Activated CD8-positive, alpha-beta T cell treated with anti-CD3 and anti-CD28 coated beads for 36 hours (primary cell): Measurements from ENCODE around the gene ECE1. TPM values are rescaled to one million over a fixed set of nuclear protein-coding genes. Genes with fewer than 3 reads are reported as not detected.

Experiments used
- ATAC-seq: fragments of 200-7000 bp; cut with Tn5 transposase; one replicate; pipeline ENCODE4 v1.10.0; 2021; ENCODE audit warnings: mild to moderate bottlenecking, moderate library complexity
- CTCF ChIA-PET: fragments of 350-600 bp; sonication (Branson Sonifier 250); formaldehyde crosslinking; loops from one replicate; lab custom pipeline; 2021; ENCODE audit warnings: antibody characterized with exemption; lab: Charles Lee
- POLR2A ChIA-PET: fragments of 350-600 bp; sonication (Branson Sonifier 250); formaldehyde crosslinking; loops from one replicate; lab custom pipeline; 2021; ENCODE audit warnings: antibody characterized with exemption; lab: Charles Lee
- DNase-seq: peaks from one replicate; pipeline ENCODE4 v3.0.0-alpha.2; 2020
- H3K27ac Mint-ChIP-seq: one replicate; pipeline ENCODE4 v1.8.0; 2021; ENCODE audit warnings: mild to moderate bottlenecking, mixed read lengths
- H3K27me3 Mint-ChIP-seq: one replicate; pipeline ENCODE4 v1.8.0; 2021; ENCODE audit warnings: mixed read lengths
- H3K36me3 Mint-ChIP-seq: one replicate; pipeline ENCODE4 v1.8.0; 2021; ENCODE audit warnings: low read depth, mixed read lengths
- H3K4me1 Mint-ChIP-seq: one replicate; pipeline ENCODE4 v1.8.0; 2021; ENCODE audit warnings: low read depth, mixed read lengths
- H3K4me3 Mint-ChIP-seq: one replicate; pipeline ENCODE4 v1.8.0; 2021; ENCODE audit warnings: mild to moderate bottlenecking, moderate library complexity, mixed read lengths
- H3K9me3 Mint-ChIP-seq: one replicate; pipeline ENCODE4 v1.8.0; 2021; ENCODE audit warnings: mixed read lengths
- intact Hi-C: fragments of 100-400 bp; cut with micrococcal nuclease; formaldehyde crosslinking; loops from one replicate; pipeline ENCODE4 v1.10.0; 2022
- total RNA-seq, 2 experiments: library from RNA; stranded (reverse); gene quantifications; one replicate each; pipeline ENCODE4 v1.2.3, GENCODE V29; 2021
- TF ChIP-seq, protein P1 (sequence below): fragments of 200-600 bp; IDR thresholded peaks from one replicate; pipeline ENCODE4 v1.8.0; 2022; ENCODE audit warnings: antibody characterized with exemption, mild to moderate bottlenecking

The ECE1 gene
- total RNA-seq, 2 experiments from 2014 or later, result 118 to 127 TPM

DNA sequence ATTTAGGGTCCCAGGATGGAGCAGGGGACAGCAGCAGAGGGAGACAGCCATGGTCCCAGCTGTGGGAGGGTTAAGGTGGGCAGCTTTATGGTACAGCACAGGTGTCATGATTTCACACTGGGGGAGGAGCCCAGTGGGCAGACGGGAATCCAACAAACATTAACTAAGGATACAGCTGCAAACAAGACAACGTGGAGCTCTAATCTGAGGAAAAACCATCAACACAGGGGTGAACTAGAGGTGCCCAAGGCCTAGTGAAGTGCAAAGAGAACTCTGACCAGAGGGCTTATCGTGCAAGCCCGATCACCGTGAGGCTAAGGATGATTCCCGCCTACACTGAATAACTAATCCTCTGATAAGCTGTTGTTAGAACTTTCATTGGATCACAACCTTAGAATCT, 18.7 kb downstream of the ECE1 start:
- no peaks in the 10 kb centered on the region for H3K9me3 Mint-ChIP-seq
- TF ChIP-seq, protein P1, sequence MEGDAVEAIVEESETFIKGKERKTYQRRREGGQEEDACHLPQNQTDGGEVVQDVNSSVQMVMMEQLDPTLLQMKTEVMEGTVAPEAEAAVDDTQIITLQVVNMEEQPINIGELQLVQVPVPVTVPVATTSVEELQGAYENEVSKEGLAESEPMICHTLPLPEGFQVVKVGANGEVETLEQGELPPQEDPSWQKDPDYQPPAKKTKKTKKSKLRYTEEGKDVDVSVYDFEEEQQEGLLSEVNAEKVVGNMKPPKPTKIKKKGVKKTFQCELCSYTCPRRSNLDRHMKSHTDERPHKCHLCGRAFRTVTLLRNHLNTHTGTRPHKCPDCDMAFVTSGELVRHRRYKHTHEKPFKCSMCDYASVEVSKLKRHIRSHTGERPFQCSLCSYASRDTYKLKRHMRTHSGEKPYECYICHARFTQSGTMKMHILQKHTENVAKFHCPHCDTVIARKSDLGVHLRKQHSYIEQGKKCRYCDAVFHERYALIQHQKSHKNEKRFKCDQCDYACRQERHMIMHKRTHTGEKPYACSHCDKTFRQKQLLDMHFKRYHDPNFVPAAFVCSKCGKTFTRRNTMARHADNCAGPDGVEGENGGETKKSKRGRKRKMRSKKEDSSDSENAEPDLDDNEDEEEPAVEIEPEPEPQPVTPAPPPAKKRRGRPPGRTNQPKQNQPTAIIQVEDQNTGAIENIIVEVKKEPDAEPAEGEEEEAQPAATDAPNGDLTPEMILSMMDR, result no peak
- H3K4me3 Mint-ChIP-seq, result no peak overlapping the region
- H3K4me1 Mint-ChIP-seq, result peaks cover 37% of the 10 kb centered on the region
- H3K27me3 Mint-ChIP-seq, result no peaks in the 10 kb centered on the region
- DNase-seq (no peak), ATAC-seq (no peak)
- intact Hi-C loops, result no loop called here
- H3K27ac Mint-ChIP-seq, result peak overlapping the region; percentile 74
- POLR2A ChIA-PET, result interaction anchor here (0.9 to 2.8 kb wide), 5 partner anchors 9 to 53 kb away, joined by 3 to 11 read pairs (median 6); no protein-coding TSS in a partner anchor
- peaks cover 66% of the 10 kb centered on the region for H3K36me3 Mint-ChIP-seq
- CTCF ChIA-PET, result interaction anchor here (0.9 to 7.5 kb wide), 15 partner anchors 11 to 124 kb away, joined by 3 to 177 read pairs (median 23); partner anchors contain the start of gene ECE1

DNA sequence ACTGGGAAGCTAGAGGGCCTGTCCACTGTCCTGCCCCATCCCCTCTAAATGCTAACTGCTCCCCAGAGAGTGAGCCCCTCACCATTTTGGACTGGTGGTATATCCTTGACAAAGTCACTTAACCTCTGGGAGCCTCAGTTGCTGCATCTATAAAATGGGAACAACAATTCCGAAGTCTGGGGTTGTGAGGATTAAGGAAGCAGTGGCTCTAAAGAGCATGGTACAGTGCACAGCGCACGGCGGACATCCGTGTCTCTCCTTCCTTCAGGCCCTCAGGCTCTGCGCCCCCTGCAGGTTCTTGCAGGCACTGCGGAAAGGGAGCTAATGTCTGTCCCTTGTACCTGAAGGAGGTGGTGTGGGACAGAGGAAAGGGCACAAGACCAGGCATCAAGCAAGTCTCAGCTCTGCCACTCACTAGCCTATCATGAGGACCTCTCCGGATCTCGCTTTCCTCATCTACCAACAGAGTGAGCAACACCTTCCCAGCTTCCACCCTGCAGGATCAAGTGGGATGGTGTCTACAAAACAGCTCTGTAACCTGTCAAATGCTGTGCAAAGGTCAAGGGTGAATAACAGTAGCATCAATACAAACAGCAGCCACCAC, 20.1 kb downstream of the ECE1 start:
- TF ChIP-seq, protein P1, result peak; percentile 98
- H3K27ac Mint-ChIP-seq, result peak overlapping the region; percentile 63
- DNase-seq (peak; percentile 90), ATAC-seq (peak; percentile 95)
- no peak overlapping the region for H3K4me3 Mint-ChIP-seq
- intact Hi-C loops, result no loop called here
- CTCF ChIA-PET, result interaction anchor here (0.6 to 7.5 kb wide), 53 partner anchors 12 to 1421 kb away, joined by 3 to 177 read pairs (median 5); partner anchors contain the start of genes ECE1 and HP1BP3
- POLR2A ChIA-PET, result interaction anchor here (1.0 to 2.8 kb wide), 9 partner anchors 8 to 99 kb away, joined by 3 to 9 read pairs (median 5); no protein-coding TSS in a partner anchor
- peaks cover 66% of the 10 kb centered on the region for H3K36me3 Mint-ChIP-seq
- no peaks in the 10 kb centered on the region for H3K9me3 Mint-ChIP-seq
- no peaks in the 10 kb centered on the region for H3K27me3 Mint-ChIP-seq
- peaks cover 30% of the 10 kb centered on the region for H3K4me1 Mint-ChIP-seq

DNA sequence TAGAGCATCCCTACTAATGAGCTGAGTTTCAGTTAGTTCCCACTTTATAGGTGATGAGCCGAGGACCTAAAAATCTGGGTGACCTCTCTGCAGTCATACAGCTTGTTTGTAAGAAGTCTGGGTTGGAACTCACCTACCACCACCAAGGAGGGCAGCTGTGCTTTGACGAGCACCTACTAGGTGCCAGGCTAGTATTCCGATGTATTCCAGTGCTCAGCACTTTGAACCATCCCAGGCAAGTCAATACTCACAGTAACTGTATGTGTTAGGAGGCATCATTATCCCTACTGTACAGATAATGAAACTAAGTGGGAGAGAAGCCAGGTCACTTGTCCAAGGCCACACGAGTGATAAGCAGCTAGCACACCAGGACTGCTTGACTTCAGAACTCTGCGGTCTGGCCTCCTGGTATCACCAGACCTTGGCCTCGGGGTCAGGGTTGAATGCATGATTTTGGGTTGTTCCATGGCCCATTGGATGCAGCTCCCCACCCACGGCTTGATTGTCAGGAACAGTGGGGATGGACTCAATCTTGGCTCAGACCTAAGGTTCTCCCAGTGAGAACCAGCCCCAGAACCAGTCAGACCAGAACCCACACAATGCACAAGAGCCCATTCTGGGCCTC, 20.7 kb downstream of the ECE1 start:
- H3K27me3 Mint-ChIP-seq, result no peaks in the 10 kb centered on the region
- ATAC-seq (no peak), DNase-seq (no peak)
- H3K27ac Mint-ChIP-seq, result peak overlapping the region; percentile 63
- intact Hi-C loops, result no loop called here
- CTCF ChIA-PET, result interaction anchor here (0.8 to 7.5 kb wide), 30 partner anchors 11 to 468 kb away, joined by 3 to 177 read pairs (median 8); partner anchors contain the start of gene ECE1
- TF ChIP-seq, protein P1, result no peak
- H3K9me3 Mint-ChIP-seq, result no peaks in the 10 kb centered on the region
- H3K4me3 Mint-ChIP-seq, result no peak overlapping the region
- H3K36me3 Mint-ChIP-seq, result peaks cover 64% of the 10 kb centered on the region
- POLR2A ChIA-PET, result interaction anchor here (0.9 to 2.8 kb wide), 10 partner anchors 8 to 99 kb away, joined by 3 to 9 read pairs (median 4); no protein-coding TSS in a partner anchor
- peaks cover 27% of the 10 kb centered on the region for H3K4me1 Mint-ChIP-seq

DNA sequence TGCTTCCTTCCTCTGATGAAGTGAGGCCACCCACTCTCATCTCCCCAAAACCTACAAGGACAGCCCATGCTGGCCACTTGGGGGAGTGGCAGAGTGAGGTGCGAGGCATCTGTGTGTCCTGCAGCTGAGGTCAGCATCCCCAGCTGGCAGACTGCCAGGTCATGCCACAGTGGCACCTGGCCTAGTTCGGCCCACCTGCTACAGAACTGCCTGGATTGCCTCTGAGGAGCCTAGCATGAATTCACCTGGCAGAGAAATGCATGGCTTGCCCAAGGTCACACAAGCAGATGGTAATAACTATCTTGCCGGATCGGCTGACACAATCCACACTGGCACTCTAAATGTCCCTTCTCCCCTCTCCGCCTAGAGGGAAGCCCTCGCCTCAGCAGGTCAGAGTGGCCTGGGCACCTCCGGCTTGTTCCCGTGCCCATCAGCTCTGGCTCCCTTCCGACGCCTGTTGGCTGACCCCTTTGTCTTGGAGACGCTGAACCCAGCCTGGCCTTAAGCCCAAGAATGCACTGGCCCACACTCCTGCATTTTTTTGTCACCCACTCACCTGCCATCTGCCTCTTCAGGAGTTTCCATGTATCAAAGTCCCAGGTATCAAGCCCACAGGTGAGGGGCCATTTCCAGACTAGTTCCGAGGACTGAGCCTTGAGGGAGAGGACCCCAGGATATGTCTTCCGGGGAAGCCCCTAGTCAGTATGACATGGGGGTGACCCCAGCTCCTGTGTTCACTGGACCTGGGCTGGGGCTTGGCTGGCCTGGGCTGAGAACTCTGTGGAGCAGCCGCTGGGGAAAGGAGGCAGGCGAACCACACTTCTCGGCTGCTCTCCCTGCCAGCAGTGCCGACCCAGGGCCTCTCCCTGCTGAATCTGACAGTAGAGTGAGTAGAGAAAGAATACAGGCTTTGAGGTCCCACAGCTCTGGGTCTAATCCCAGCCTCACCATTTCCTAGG, 21.7 kb downstream of the ECE1 start:
- no peak overlapping the region for H3K27ac Mint-ChIP-seq

More for the DNA sequence above, 21.7 kb downstream of the ECE1 start:
- DNase-seq (no peak), ATAC-seq (no peak)
- Mint-ChIP-seq H3K36me3 (peaks cover 63% of the 10 kb centered on the region), H3K9me3 (no peaks in the 10 kb centered on the region), H3K27me3 (no peaks in the 10 kb centered on the region), H3K4me3 (no peak overlapping the region), H3K4me1 (peaks cover 25% of the 10 kb centered on the region)
- intact Hi-C loops, result no loop called here
- ChIA-PET CTCF (interaction anchor here (0.7 to 7.5 kb wide), 20 partner anchors 10 to 342 kb away, joined by 3 to 177 read pairs (median 12); partner anchors contain the start of gene ECE1), POLR2A (interaction anchor here (0.6 to 2.7 kb wide), 5 partner anchors 11 to 66 kb away, joined by 3 to 9 read pairs (median 3); no protein-coding TSS in a partner anchor)
- TF ChIP-seq, protein P1, result no peak
